GM21529 (cell line): Measurements from ENCODE around the gene CDH13.

ENCODE experiments used
- ATAC-seq: cut with Tn5 transposase; IDR thresholded peaks from one replicate; pipeline ENCODE4 v1.9.1; 2021; ENCODE audit not compliant: unreplicated experiment

The CDH13 gene

DNA sequence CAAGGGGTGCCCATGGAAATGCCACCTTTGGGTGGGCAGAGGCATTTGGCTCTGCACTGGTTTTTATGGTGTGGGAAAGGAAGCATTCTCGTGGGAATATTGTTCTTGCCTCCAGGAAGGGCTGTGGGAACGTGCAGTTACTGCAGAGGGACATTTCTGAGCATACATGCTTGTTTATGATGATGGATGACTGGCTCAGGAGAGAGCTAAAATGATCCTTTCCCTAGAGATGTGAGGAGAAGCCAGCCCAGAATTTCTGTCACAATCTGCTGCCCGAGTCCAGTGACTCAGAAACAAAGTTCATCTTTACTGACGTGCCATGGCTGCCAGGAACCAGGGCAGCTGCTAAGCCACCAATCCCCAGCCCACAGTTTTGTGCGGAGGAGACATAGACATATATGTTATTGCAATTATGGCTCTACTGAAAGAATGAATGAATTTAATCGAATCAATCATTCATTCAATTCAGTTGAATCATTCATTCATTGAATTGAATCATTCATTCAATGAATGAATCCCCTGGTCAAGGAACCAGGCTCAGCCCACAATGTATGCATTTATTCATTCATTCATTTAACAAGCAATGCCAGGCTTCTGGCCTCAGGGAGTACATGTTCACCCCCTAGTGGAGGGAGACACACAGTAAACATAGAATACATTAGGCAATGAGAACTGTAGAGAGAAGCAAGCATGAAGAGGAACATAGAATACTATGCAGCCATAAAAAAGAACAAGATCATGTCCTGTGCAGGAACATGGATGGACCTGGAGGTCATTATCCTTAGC, 766.6 kb downstream of the CDH13 start:
- no peak for ATAC-seq

GRCh38 chr16:83397601-83398291, 771.0 kb downstream of the CDH13 start:
- ATAC-seq: no peak

GRCh38 chr16:83400234-83400633, 773.5 kb downstream of the CDH13 start:
- ATAC-seq: no peak

GRCh38 chr16:83402160-83402814, 775.5 kb downstream of the CDH13 start:
- ATAC-seq: no peak

- ATAC-seq: no peak
Measured at GRCh38 chr16:83402967-83403366, 776.2 kb downstream of the CDH13 start.

DNA sequence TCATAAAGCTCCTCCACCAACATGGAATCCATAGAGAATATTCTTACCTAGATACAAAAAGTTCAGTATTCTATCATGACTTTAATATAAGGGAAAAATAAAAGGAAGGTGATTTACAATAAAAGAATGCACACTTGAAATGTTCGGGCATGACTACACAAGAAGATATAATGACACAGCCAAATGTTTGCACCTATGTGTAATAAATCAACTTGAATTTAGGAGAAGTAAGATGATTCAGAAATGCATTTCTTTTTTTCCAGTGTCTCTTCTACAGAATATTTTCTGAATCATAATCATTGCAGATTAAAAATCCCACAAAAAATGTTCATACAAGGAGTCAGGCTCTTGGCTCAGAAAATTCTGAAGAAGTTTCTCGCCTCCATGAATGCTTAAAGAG, 777.0 kb downstream of the CDH13 start:
- no peak for ATAC-seq

DNA sequence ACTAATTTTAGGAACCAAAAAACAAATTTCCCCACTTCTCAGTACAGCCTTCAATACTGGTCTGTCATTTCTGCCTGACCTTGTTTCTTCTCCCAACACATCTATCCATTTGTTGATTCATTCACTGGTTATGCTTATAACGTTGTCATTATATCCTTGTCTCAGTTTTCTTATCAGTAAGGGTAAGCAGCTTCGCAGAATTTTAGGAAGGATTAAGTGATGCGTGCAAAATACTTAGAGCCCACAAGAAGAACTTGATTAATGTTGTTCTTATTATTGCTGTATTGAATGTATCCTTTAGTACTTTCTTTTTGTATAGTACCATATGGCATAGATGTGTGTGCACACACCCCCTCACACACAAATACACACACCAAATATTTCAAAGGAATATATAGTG, 777.5 kb downstream of the CDH13 start:
- ATAC-seq: no peak

DNA sequence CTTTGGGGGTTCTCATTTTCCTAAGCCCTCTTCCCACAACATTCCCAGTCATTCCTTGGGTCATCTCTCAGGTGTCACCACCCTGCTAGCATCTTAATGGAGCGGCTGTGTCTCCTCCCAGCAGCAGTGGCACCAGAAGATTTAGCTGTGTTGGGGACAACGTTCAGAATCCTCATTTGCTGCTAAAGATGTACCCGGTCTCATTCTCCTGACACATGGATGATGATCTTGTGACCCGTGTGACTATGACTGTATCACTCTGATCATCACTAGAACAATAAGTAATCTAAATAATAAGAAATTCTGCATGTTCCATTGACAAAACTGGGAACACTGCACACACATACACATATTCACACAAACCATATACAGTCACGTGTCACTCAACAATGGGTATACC, 781.2 kb downstream of the CDH13 start:
- ATAC-seq: no peak

GRCh38 chr16:83409347-83409746, 782.6 kb downstream of the CDH13 start:
- no peak for ATAC-seq

GRCh38 chr16:83418565-83418964, 791.8 kb downstream of the CDH13 start:
- ATAC-seq: no peak

- no peak for ATAC-seq
Measured at GRCh38 chr16:83420206-83420760, 793.5 kb downstream of the CDH13 start.

DNA sequence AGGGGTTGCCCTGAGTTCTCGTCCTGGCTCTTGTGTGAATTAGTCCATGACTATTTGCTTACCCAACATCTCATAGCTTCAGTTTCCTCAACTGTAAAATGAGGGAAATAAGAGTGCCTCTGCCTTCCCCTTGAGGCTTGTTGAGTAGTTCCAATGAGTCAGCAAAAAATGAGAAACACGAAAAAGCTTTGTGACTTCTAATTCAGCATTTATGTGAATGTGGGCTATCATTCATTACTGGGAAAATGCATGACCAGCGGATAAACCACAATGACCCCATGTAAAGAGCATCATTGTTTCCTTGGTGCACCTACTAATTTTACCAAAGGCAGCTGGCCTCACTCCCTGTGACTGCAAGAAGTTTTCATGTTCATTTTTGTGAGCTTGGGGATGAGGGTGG, 806.4 kb downstream of the CDH13 start:
- ATAC-seq: no peak

DNA sequence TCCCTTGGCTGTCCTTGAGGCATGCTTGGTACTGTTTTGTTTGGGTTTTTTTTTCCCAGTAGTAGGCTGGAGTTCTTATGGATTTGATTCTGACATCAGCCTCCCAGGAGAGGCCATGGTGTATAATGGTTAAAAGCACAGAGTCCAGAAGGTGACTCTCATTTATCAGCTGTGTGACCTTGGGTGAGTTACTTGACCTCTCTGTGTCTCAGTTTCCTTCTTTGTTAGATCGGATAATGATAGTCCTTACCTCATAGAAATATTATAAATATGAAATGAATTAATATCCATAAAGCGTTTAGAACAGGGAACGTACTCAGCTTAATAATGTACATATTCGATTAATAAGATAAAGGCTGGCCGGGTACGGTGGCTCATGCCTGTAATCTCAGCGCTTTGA, 810.3 kb downstream of the CDH13 start:
- ATAC-seq: no peak

GRCh38 chr16:83438326-83438725, 811.6 kb downstream of the CDH13 start:
- ATAC-seq: no peak

GRCh38 chr16:83439412-83439811, 812.6 kb downstream of the CDH13 start:
- no peak for ATAC-seq

- ATAC-seq: no peak
Measured at GRCh38 chr16:83441517-83441916, 814.7 kb downstream of the CDH13 start.

- ATAC-seq: no peak
Measured at GRCh38 chr16:83443972-83444371, 817.2 kb downstream of the CDH13 start.

DNA sequence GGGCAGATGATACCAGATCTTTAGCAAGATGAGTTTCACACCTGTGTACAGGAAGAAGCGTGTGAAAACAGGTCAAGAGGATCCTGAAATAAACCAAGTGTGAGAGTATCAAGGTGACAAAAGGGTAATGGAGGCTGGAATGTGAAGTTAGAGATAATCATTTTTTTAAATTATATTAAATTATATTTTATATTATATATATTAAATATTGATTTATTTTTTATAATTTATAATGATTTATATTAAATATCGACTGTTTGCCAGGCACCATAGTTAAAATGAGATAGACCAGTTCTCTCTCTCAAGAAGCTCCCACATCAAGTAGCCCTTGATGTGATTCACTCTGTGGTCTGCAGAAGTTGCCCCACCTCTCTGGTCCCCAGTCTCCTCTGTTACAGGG, 820.8 kb downstream of the CDH13 start:
- ATAC-seq: no peak

- ATAC-seq: no peak
Measured at GRCh38 chr16:83449861-83450260, 823.1 kb downstream of the CDH13 start.

- ATAC-seq: peak; percentile 63
Measured at GRCh38 chr16:83453977-83454376, 827.2 kb downstream of the CDH13 start.

GRCh38 chr16:83455716-83456115, 828.9 kb downstream of the CDH13 start:
- ATAC-seq: no peak

GRCh38 chr16:83456934-83457333, 830.2 kb downstream of the CDH13 start:
- ATAC-seq: no peak
